Ovary (tissue), 3 donors: ENCODE data around the gene TAS2R5.

Source experiments
- POLR2A ChIP-seq: fragments of 450-650 bp; IDR thresholded peaks from one replicate; pipeline ENCODE4 v1.6.1; 2017; ENCODE audit warnings: antibody characterized with exemption, mild to moderate bottlenecking, moderate library complexity
- TF ChIP-seq, protein P1 (sequence below), 3 donors: fragments of 450-650 bp in 2 of 3; fragments of 200-600 bp in 1 of 3; IDR thresholded peaks; one replicate each; pipeline versions ENCODE4 v1.5.1 to v1.8.0; 2016 to 2022; ENCODE audit warnings: antibody characterized with exemption in 3 of 3, mild to moderate bottlenecking in 1 of 3
- donor health status: DM: no; HTN: no; CAD: no.

DNA sequence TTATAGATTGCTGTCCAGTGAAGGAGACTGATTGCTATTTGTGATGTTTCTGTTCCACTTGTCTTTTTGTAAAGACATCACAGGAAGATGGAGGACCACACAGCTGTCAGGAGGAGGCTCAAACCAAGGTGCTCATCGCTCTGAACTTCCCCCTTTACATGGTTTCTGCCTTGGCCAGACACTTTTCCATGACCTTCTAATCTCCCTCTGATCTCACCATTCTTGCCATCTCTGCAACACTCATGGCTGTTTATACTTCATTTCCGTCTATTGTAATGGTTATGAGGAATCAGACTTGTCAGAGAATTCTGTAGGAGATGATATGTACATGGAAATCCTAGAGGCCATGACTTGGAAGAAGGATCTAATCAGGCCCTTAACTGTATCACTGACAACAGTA is 1.7 kb upstream of the TAS2R5 start:
- TF ChIP-seq, protein P1, sequence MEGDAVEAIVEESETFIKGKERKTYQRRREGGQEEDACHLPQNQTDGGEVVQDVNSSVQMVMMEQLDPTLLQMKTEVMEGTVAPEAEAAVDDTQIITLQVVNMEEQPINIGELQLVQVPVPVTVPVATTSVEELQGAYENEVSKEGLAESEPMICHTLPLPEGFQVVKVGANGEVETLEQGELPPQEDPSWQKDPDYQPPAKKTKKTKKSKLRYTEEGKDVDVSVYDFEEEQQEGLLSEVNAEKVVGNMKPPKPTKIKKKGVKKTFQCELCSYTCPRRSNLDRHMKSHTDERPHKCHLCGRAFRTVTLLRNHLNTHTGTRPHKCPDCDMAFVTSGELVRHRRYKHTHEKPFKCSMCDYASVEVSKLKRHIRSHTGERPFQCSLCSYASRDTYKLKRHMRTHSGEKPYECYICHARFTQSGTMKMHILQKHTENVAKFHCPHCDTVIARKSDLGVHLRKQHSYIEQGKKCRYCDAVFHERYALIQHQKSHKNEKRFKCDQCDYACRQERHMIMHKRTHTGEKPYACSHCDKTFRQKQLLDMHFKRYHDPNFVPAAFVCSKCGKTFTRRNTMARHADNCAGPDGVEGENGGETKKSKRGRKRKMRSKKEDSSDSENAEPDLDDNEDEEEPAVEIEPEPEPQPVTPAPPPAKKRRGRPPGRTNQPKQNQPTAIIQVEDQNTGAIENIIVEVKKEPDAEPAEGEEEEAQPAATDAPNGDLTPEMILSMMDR (IDR thresholded peaks at IDR 0.05): no peak
- no peak for TF ChIP-seq POLR2A
